Endothelial cell of umbilical vein (primary cell): ENCODE results near the gene ZMYM4.

Experiments used
- EZH2 ChIP-seq: IDR thresholded peaks from 2 replicates; pipeline ENCODE4 v1.6.1; 2012; ENCODE audit warnings: borderline replicate concordance, low read depth, mild to moderate bottlenecking, moderate library complexity, low read length, inconsistent platforms; ENCODE audit not compliant: severe bottlenecking
- GATA2 ChIP-seq: IDR thresholded peaks from 2 replicates; pipeline ENCODE4 v1.7.0; 2011; ENCODE audit warnings: low read depth, mild to moderate bottlenecking, moderate library complexity, mixed read lengths, low read length; ENCODE audit not compliant: insufficient read length, insufficient read depth
- JUN ChIP-seq: IDR thresholded peaks from 2 replicates; pipeline ENCODE4 v1.6.1; 2011; ENCODE audit warnings: borderline replicate concordance, low read depth; ENCODE audit not compliant: insufficient read length, insufficient read depth
- MYC ChIP-seq: IDR thresholded peaks from one replicate; pipeline ENCODE4 v1.6.1; 2011; ENCODE audit warnings: mild to moderate bottlenecking, low read depth, low read length
- POLR2A ChIP-seq: IDR thresholded peaks from 2 replicates; pipeline ENCODE4 v1.6.1; 2012; ENCODE audit warnings: low read depth, mild to moderate bottlenecking, control low read depth, low read length
- POLR2AphosphoS5 ChIP-seq: IDR thresholded peaks from 2 replicates; pipeline ENCODE4 v1.6.1; 2012; ENCODE audit warnings: low read depth, mild to moderate bottlenecking, control low read depth, low read length, moderate library complexity; ENCODE audit not compliant: insufficient read depth
- TF ChIP-seq, protein P1 (sequence below), 2 donors: IDR thresholded peaks; 1 replicate in 1 of 2; 2 replicates in 1 of 2; pipeline ENCODE4 v1.5.1; 2011; ENCODE audit warnings: low read length in 2 of 2, mild to moderate bottlenecking in 2 of 2, moderate library complexity in 2 of 2, control low read depth in 1 of 2, inconsistent platforms in 1 of 2, low read depth in 1 of 2; ENCODE audit not compliant: insufficient read depth in 1 of 2; ENCODE audit errors: extremely low read depth in 1 of 2
- TF ChIP-seq, protein P2 (sequence below): IDR thresholded peaks from 2 replicates; pipeline ENCODE4 v1.6.1; 2011; ENCODE audit not compliant: insufficient read depth, insufficient read length

- TF ChIP-seq, protein P1, sequence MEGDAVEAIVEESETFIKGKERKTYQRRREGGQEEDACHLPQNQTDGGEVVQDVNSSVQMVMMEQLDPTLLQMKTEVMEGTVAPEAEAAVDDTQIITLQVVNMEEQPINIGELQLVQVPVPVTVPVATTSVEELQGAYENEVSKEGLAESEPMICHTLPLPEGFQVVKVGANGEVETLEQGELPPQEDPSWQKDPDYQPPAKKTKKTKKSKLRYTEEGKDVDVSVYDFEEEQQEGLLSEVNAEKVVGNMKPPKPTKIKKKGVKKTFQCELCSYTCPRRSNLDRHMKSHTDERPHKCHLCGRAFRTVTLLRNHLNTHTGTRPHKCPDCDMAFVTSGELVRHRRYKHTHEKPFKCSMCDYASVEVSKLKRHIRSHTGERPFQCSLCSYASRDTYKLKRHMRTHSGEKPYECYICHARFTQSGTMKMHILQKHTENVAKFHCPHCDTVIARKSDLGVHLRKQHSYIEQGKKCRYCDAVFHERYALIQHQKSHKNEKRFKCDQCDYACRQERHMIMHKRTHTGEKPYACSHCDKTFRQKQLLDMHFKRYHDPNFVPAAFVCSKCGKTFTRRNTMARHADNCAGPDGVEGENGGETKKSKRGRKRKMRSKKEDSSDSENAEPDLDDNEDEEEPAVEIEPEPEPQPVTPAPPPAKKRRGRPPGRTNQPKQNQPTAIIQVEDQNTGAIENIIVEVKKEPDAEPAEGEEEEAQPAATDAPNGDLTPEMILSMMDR (IDR thresholded peaks at IDR 0.05; ENCODE audit: extremely low read depth in 1 of 2, insufficient read depth in 1 of 2, low read depth in 1 of 2, low read length in 2 of 2), result no peak
- TF ChIP-seq MYC (no peak), POLR2A (no peak), EZH2 (no peak), POLR2AphosphoS5 (no peak), JUN (no peak), GATA2 (no peak)
- TF ChIP-seq, protein P2, sequence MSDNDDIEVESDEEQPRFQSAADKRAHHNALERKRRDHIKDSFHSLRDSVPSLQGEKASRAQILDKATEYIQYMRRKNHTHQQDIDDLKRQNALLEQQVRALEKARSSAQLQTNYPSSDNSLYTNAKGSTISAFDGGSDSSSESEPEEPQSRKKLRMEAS, result no peak
These were observed 178.8 kb downstream of the ZMYM4 start for GRCh38 chr1:35447278-35447677.
